H9 (cell line): ENCODE data around the gene NACAD. TPM values are rescaled to one million over a fixed set of nuclear protein-coding genes. Genes with fewer than 3 reads are reported as not detected.

ENCODE experiments used
- DNase-seq: peaks from one replicate; pipeline ENCODE4 v3.0.0-alpha.2; 2017
- H2AFZ ChIP-seq: one replicate; pipeline ENCODE4 v1.6.1; 2013; ENCODE audit warnings: mild to moderate bottlenecking, low read length, control low read depth, moderate library complexity
- H2AK5ac ChIP-seq: 2 replicates; pipeline ENCODE4 v1.6.1; 2013; ENCODE audit warnings: low read length, control low read depth, mixed read lengths; ENCODE audit not compliant: insufficient read length
- H2BK120ac ChIP-seq: one replicate; pipeline ENCODE4 v1.6.1; 2013; ENCODE audit warnings: low read depth, mild to moderate bottlenecking, low read length, control low read depth, inconsistent platforms; ENCODE audit not compliant: poor library complexity, severe bottlenecking
- H2BK12ac ChIP-seq: 2 replicates; pipeline ENCODE4 v1.6.1; 2013; ENCODE audit warnings: low read length, control low read depth, mixed read lengths, low read depth; ENCODE audit not compliant: insufficient read length
- H2BK15ac ChIP-seq: 2 replicates; pipeline ENCODE4 v1.6.1; 2013; ENCODE audit warnings: low read depth, low read length, control low read depth
- H2BK20ac ChIP-seq: one replicate; pipeline ENCODE4 v1.6.1; 2013; ENCODE audit warnings: low read depth, mild to moderate bottlenecking, low read length, control low read depth, inconsistent platforms; ENCODE audit not compliant: poor library complexity, severe bottlenecking
- H2BK5ac ChIP-seq: 2 replicates; pipeline ENCODE4 v1.6.1; 2013; ENCODE audit warnings: low read length, control low read depth, mixed read lengths; ENCODE audit not compliant: insufficient read length
- H3K14ac ChIP-seq: 2 replicates; pipeline ENCODE4 v1.6.1; 2013; ENCODE audit warnings: low read length, control low read depth; ENCODE audit not compliant: insufficient read depth
- H3K18ac ChIP-seq: 2 replicates; pipeline ENCODE4 v1.6.1; 2013; ENCODE audit warnings: low read depth, mild to moderate bottlenecking, mixed read lengths, low read length, control low read depth; ENCODE audit not compliant: insufficient read length
- H3K23ac ChIP-seq: 2 replicates; pipeline ENCODE4 v1.6.1; 2013; ENCODE audit warnings: low read length, control low read depth, mixed read lengths, low read depth; ENCODE audit not compliant: insufficient read length
- H3K23me2 ChIP-seq: 2 replicates; pipeline ENCODE4 v1.6.1; 2013; ENCODE audit warnings: low read depth, mild to moderate bottlenecking, mixed read lengths, low read length, control low read depth; ENCODE audit not compliant: insufficient read length, poor library complexity, severe bottlenecking
- H3K27ac ChIP-seq: 2 replicates; pipeline ENCODE4 v1.5.1; 2013; ENCODE audit warnings: low read length, control low read depth, mixed read lengths, low read depth; ENCODE audit not compliant: insufficient read length
- H3K27me3 ChIP-seq: 2 replicates; pipeline ENCODE4 v1.6.1; 2013; ENCODE audit warnings: low read length, control low read depth, inconsistent platforms; ENCODE audit not compliant: insufficient read depth
- H3K4ac ChIP-seq: 2 replicates; pipeline ENCODE4 v1.6.1; 2013; ENCODE audit warnings: low read depth, mild to moderate bottlenecking, control low read depth, inconsistent platforms, low read length, moderate library complexity
- H3K4me1 ChIP-seq: 2 replicates; pipeline ENCODE4 v1.6.1; 2013; ENCODE audit warnings: low read length, control low read depth, inconsistent platforms; ENCODE audit not compliant: insufficient read depth
- H3K4me2 ChIP-seq: 2 replicates; pipeline ENCODE4 v1.6.1; 2013; ENCODE audit warnings: low read length, control low read depth, mixed read lengths; ENCODE audit not compliant: insufficient read length, insufficient read depth
- H3K56ac ChIP-seq: 2 replicates; pipeline ENCODE4 v1.6.1; 2013; ENCODE audit warnings: low read depth, mild to moderate bottlenecking, mixed read lengths, low read length, control low read depth; ENCODE audit not compliant: insufficient read length
- H3K79me1 ChIP-seq: 2 replicates; pipeline ENCODE4 v1.6.1; 2013; ENCODE audit warnings: low read depth, mild to moderate bottlenecking, moderate library complexity, low read length, control low read depth, inconsistent platforms; ENCODE audit not compliant: insufficient read depth, poor library complexity, severe bottlenecking
- H3K79me2 ChIP-seq: 2 replicates; pipeline ENCODE4 v1.6.1; 2013; ENCODE audit warnings: low read length, control low read depth, inconsistent platforms; ENCODE audit not compliant: insufficient read depth
- H3K9ac ChIP-seq: 2 replicates; pipeline ENCODE4 v1.6.1; 2013; ENCODE audit warnings: low read length, control low read depth, mixed read lengths; ENCODE audit not compliant: insufficient read length; ENCODE audit errors: extremely low read depth
- H3K9me3 ChIP-seq: one replicate; pipeline ENCODE4 v1.6.1; 2013; ENCODE audit warnings: low read depth, low read length, inconsistent platforms; ENCODE audit not compliant: control insufficient read depth
- H3T11ph ChIP-seq: one replicate; pipeline ENCODE4 v1.6.1; 2013; ENCODE audit warnings: mild to moderate bottlenecking, low read length, control low read depth, inconsistent platforms
- H4K20me1 ChIP-seq: one replicate; pipeline ENCODE4 v1.6.1; 2013; ENCODE audit not compliant: control insufficient read depth, insufficient read length, insufficient read depth
- H4K5ac ChIP-seq: 2 replicates; pipeline ENCODE4 v1.6.1; 2013; ENCODE audit warnings: low read depth, mild to moderate bottlenecking, mixed read lengths, low read length, control low read depth; ENCODE audit not compliant: insufficient read length
- H4K8ac ChIP-seq: replicated peaks from 2 replicates; pipeline ENCODE4 v1.6.1; 2013; ENCODE audit warnings: low read length, control low read depth, mixed read lengths, low read depth; ENCODE audit not compliant: insufficient read length
- H4K91ac ChIP-seq: 2 replicates; pipeline ENCODE4 v1.6.1; 2013; ENCODE audit warnings: low read depth, mild to moderate bottlenecking, moderate library complexity, mixed read lengths, low read length, control low read depth; ENCODE audit not compliant: insufficient read length
- H3K27ac Mint-ChIP-seq, 3 experiments: 2 replicates in 2 of 3; 3 replicates in 1 of 3; pipeline ENCODE4 v1.8.0; 2020 to 2021; ENCODE audit warnings: mixed read lengths in 3 of 3, mild to moderate bottlenecking in 1 of 3, moderate library complexity in 1 of 3
- H3K27me3 Mint-ChIP-seq: 2 replicates; pipeline ENCODE4 v1.8.0; 2021; ENCODE audit warnings: low read depth, mild to moderate bottlenecking, moderate library complexity, mixed read lengths
- H3K36me3 Mint-ChIP-seq, 3 experiments: 2 replicates in 2 of 3; 3 replicates in 1 of 3; pipeline ENCODE4 v1.8.0; 2020 to 2021; ENCODE audit warnings: low read depth in 3 of 3, mixed read lengths in 3 of 3; ENCODE audit not compliant: insufficient read depth in 1 of 3
- H3K4me1 Mint-ChIP-seq, 2 experiments: 2 replicates each; pipeline ENCODE4 v1.8.0; 2020; ENCODE audit warnings: mixed read lengths in 2 of 2
- H3K4me3 Mint-ChIP-seq, 2 experiments: 2 replicates in 1 of 2; 3 replicates in 1 of 2; pipeline ENCODE4 v1.8.0; 2020 to 2021; ENCODE audit warnings: mild to moderate bottlenecking in 2 of 2, mixed read lengths in 2 of 2, moderate library complexity in 1 of 2
- H3K9me3 Mint-ChIP-seq, 2 experiments: 2 replicates in 1 of 2; 3 replicates in 1 of 2; pipeline ENCODE4 v1.8.0; 2020; ENCODE audit warnings: mild to moderate bottlenecking in 2 of 2, mixed read lengths in 2 of 2, moderate library complexity in 1 of 2
- CTCF ChIP-seq: fragments of 200-600 bp; sonication (generic); conservative IDR thresholded peaks from 3 replicates; pipeline ENCODE4 v1.8.0; 2021; ENCODE audit warnings: antibody characterized with exemption, mild to moderate bottlenecking
- WGBS: extraction: QIAGEN DNeasy Blood & Tissue Kit; methylation state at CpG from one replicate; pipeline ENCODE4 v1.1.7; 2013; ENCODE audit warnings: missing lambda C conversion rate, low lambda C conversion rate, mixed read lengths; ENCODE audit not compliant: insufficient read length; ENCODE audit errors: extremely low coverage; 5-methylcytosine and 5-hydroxymethylcytosine counted together
- total RNA-seq: library from RNA; stranded (reverse); gene quantifications from 2 replicates; pipeline ENCODE4 v1.2.1, GENCODE V29; 2021

The NACAD gene
- total RNA-seq, 1 experiment from 2014 or later, result 8.0 TPM

- H2BK15ac ChIP-seq, result no peak overlapping the region
- H3K27me3 ChIP-seq, result no peaks in the 10 kb centered on the region
- H2BK5ac ChIP-seq, result no peak overlapping the region
- no peak overlapping the region for H3K14ac ChIP-seq
- H2BK120ac ChIP-seq, result no peak overlapping the region
- Mint-ChIP-seq H3K36me3 (peaks cover 8 to 51% (median 36%) of the 10 kb centered on the region in 3 experiments; a peak in 5 of 7 replicates), H3K27ac (no peak overlapping the region), H3K4me1 (peaks cover 18 to 20% of the 10 kb centered on the region in 2 experiments), H3K27me3 (no peaks in the 10 kb centered on the region), H3K4me3 (no peak overlapping the region), H3K9me3 (no peaks in the 10 kb centered on the region)
- no peaks in the 10 kb centered on the region for H3K23me2 ChIP-seq
- H4K91ac ChIP-seq, result no peak overlapping the region
- H3K27ac ChIP-seq, result no peak overlapping the region
- H2BK12ac ChIP-seq, result no peak overlapping the region
- no peaks in the 10 kb centered on the region for H3K9me3 ChIP-seq
- H3K56ac ChIP-seq, result no peak overlapping the region
- TF ChIP-seq CTCF, result no peak
- H4K8ac ChIP-seq, result no peak overlapping the region
- no CpG with 5 or more reads among the region's 5 CpGs for WGBS
- H3K23ac ChIP-seq, result no peak overlapping the region
- H2BK20ac ChIP-seq, result no peak overlapping the region
- no peak overlapping the region for H3K9ac ChIP-seq
- no peak overlapping the region for H3K4ac ChIP-seq
- no peaks in the 10 kb centered on the region for H3K79me1 ChIP-seq
- H3K79me2 ChIP-seq, result no peaks in the 10 kb centered on the region
- no peak overlapping the region for H3T11ph ChIP-seq
- no peak overlapping the region for H4K5ac ChIP-seq
- H2AK5ac ChIP-seq, result no peak overlapping the region
- no peak overlapping the region for H3K4me2 ChIP-seq
- H3K4me1 ChIP-seq, result no peaks in the 10 kb centered on the region
- no peaks in the 10 kb centered on the region for H4K20me1 ChIP-seq
- H2AFZ ChIP-seq, result no peak overlapping the region
- no peak for DNase-seq
- no peak overlapping the region for H3K18ac ChIP-seq
These were observed 49.7 kb downstream of the NACAD start for GRCh38 chr7:45039106-45039505.
